Chondrocyte (in vitro differentiated cells): Measurements from ENCODE around the gene KRTAP10-12. TPM values are rescaled to one million over a fixed set of nuclear protein-coding genes. Genes with fewer than 3 reads are reported as not detected.

Experiments used
- DNase-seq: peaks from one replicate; pipeline ENCODE4 v3.0.0; 2021; ENCODE audit warnings: mixed read lengths, low spot score
- H3K27ac Mint-ChIP-seq: one replicate; pipeline ENCODE4 v1.8.0; 2021; ENCODE audit warnings: mild to moderate bottlenecking, moderate library complexity, mixed read lengths; ENCODE audit not compliant: unreplicated experiment
- H3K27me3 Mint-ChIP-seq: 2 replicates; pipeline ENCODE4 v1.8.0; 2021; ENCODE audit warnings: low read depth, mixed read lengths
- H3K36me3 Mint-ChIP-seq: 2 replicates; pipeline ENCODE4 v1.8.0; 2021; ENCODE audit warnings: low read depth, mixed read lengths
- H3K4me1 Mint-ChIP-seq: 2 replicates; pipeline ENCODE4 v1.8.0; 2021; ENCODE audit warnings: low read depth, mild to moderate bottlenecking, mixed read lengths
- H3K4me3 Mint-ChIP-seq: one replicate; pipeline ENCODE4 v1.8.0; 2021; ENCODE audit warnings: mild to moderate bottlenecking, moderate library complexity, mixed read lengths; ENCODE audit not compliant: unreplicated experiment
- H3K9me3 Mint-ChIP-seq: 2 replicates; pipeline ENCODE4 v1.8.0; 2021; ENCODE audit warnings: low read depth, mixed read lengths
- CTCF ChIP-seq: fragments of 200-600 bp; sonication (generic); IDR thresholded peaks from 2 replicates; pipeline ENCODE4 v1.5.0; 2021; ENCODE audit warnings: antibody characterized with exemption, mild to moderate bottlenecking, moderate library complexity
- total RNA-seq: library from RNA; stranded (reverse); gene quantifications from 3 replicates; pipeline ENCODE4 v1.2.1, GENCODE V29; 2021

Gene KRTAP10-12
- total RNA-seq, 1 donor from 2014 or later, result not detected

DNA sequence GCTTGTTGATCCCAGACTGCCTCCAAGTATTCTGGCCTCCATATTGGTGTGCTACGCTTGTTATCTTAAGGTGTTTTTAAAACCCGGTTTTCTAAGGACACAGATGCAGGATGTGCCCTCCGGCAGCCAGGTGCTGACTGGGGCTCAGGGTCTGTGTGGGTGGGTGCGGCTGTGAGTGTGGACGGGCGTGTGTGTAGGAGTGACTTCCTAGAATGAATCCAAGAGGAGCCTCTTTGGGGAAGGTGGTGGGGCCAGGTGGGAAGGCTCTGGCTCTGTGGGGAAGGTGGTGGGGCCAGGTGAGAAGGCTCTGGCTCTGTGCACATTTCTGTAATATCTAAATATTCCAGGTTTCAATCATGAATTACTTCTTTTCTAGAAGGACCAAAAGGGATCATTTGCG lies 27.2 kb downstream of the KRTAP10-12 start:
- Mint-ChIP-seq H3K27me3 (peaks cover 57% of the 10 kb centered on the region), H3K9me3 (no peaks in the 10 kb centered on the region), H3K4me3 (no peak overlapping the region), H3K36me3 (peaks cover 1% of the 10 kb centered on the region), H3K27ac (no peak overlapping the region), H3K4me1 (peaks cover 4% of the 10 kb centered on the region)
- DNase-seq, result no peak
- TF ChIP-seq CTCF, result no peak

DNA sequence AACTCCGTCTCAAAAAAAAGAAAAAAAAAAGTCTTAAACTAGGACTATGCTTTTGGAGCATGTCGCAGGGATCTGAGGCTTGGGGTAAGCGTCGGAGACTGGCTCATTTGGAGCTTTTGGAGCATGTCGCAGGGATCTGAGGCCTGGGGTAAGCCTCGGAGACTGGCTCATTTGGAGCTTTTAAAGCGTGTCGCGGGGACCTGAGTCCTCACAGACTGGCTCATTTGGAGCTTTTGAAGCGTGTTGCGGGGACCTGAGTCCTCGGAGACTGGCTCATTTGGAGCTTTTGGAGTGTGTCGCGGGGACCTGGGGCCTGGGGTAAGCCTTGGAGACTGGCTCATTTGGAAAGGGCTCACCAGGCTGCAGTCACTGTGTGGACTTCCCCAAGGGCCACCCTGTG lies 28.0 kb downstream of the KRTAP10-12 start:
- Mint-ChIP-seq H3K4me3 (no peak overlapping the region), H3K27ac (no peak overlapping the region), H3K36me3 (peaks cover 1% of the 10 kb centered on the region), H3K4me1 (peaks cover 4% of the 10 kb centered on the region), H3K27me3 (peaks cover 57% of the 10 kb centered on the region), H3K9me3 (no peaks in the 10 kb centered on the region)
- no peak for DNase-seq
- TF ChIP-seq CTCF, result no peak

DNA sequence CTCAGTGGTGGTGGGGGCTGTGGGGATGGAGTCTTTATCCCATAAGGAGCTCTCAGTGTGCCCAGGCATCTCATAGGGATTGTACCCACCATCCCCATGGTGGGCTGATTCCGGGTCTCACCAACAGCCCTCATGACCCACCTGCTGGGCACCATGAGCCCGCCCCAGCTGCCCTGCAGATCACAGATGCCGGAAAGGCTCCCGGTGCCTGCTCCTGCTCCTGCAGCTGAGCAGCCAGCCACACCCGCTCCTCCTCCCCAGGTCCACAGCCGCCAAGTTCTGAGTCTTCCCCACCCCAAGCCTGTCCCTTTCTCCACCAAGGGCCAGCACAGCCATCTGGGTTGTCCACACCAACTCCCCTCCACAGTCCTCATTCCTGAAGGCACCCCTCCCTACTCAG lies 29.9 kb downstream of the KRTAP10-12 start:
- no peak for TF ChIP-seq CTCF
- peaks cover 4% of the 10 kb centered on the region for H3K36me3 Mint-ChIP-seq
- no peak overlapping the region for H3K4me3 Mint-ChIP-seq
- H3K27me3 Mint-ChIP-seq, result peaks cover 63% of the 10 kb centered on the region
- no peak for DNase-seq
- H3K27ac Mint-ChIP-seq, result no peak overlapping the region
- peaks cover 4% of the 10 kb centered on the region for H3K4me1 Mint-ChIP-seq
- no peaks in the 10 kb centered on the region for H3K9me3 Mint-ChIP-seq

DNA sequence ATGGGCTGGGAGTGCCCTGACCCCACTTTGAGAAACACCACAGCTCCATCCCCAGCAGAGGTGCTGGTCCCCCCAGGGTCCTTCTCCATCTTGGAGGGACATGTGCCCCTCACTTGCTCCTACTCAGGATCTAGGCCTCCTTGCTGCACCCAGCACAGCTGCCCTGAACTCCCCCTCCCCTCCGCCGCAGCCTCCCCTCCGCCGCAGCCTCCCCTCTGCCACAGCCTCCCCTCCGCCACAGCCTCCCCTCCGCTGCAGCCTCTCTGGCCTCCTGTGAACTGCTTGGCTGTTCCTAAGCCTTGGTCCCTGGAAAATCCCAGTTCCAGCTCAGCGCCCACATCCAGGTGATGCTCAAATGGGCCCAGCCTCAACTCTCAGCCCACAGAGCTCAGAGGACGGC lies 30.3 kb downstream of the KRTAP10-12 start:
- no peaks in the 10 kb centered on the region for H3K9me3 Mint-ChIP-seq
- H3K36me3 Mint-ChIP-seq, result peaks cover 4% of the 10 kb centered on the region
- H3K4me1 Mint-ChIP-seq, result peaks cover 4% of the 10 kb centered on the region
- peaks cover 63% of the 10 kb centered on the region for H3K27me3 Mint-ChIP-seq
- DNase-seq, result no peak
- H3K27ac Mint-ChIP-seq, result no peak overlapping the region
- TF ChIP-seq CTCF, result no peak
- no peak overlapping the region for H3K4me3 Mint-ChIP-seq

GRCh38 chr21:44727757-44728156 lies 30.8 kb downstream of the KRTAP10-12 start:
- Mint-ChIP-seq H3K27me3 (peaks cover 61% of the 10 kb centered on the region), H3K27ac (no peak overlapping the region), H3K36me3 (peaks cover 4% of the 10 kb centered on the region), H3K9me3 (no peaks in the 10 kb centered on the region), H3K4me1 (peaks cover 4% of the 10 kb centered on the region), H3K4me3 (no peak overlapping the region)
- TF ChIP-seq CTCF, result no peak
- no peak for DNase-seq
